Stomach (tissue), 9 donors: ENCODE data around the gene MPG. TPM values are rescaled to one million over a fixed set of nuclear protein-coding genes. Genes with fewer than 3 reads are reported as not detected.

Experiments used
- DNase-seq, 2 donors: peaks; one replicate each; pipeline versions ENCODE4 v3.0.0 to v3.0.0-alpha.2; 2013 to 2019
- H3K27ac ChIP-seq, 5 donors: fragments of 200-600 bp in 4 of 5; sonication (generic) in 4 of 5; one replicate each; pipeline ENCODE4 v1.5.1; 2013 to 2019; ENCODE audit warnings: mild to moderate bottlenecking in 1 of 5, moderate library complexity in 1 of 5
- H3K27me3 ChIP-seq, 3 donors: fragments of 200-600 bp; sonication (generic); one replicate each; pipeline ENCODE4 v1.5.1; 2017 to 2019; ENCODE audit warnings: mixed run types in 1 of 3
- H3K36me3 ChIP-seq, 4 donors: fragments of 200-600 bp; sonication (generic); 1 replicate in 3 of 4; 2 replicates in 1 of 4; pipeline ENCODE4 v1.5.1; 2016 to 2019
- H3K4me1 ChIP-seq, 4 donors: fragments of 200-600 bp; sonication (generic); one replicate each; pipeline ENCODE4 v1.5.1; 2016 to 2019
- H3K4me3 ChIP-seq, 4 donors: fragments of 200-600 bp; sonication (generic) in 3 of 4; one replicate each; pipeline ENCODE4 v1.5.1; 2016 to 2019; ENCODE audit warnings: mild to moderate bottlenecking in 1 of 4
- H3K9me3 ChIP-seq, 4 donors: fragments of 200-600 bp; sonication (generic); one replicate each; pipeline ENCODE4 v1.5.1; 2016 to 2019
- EP300 ChIP-seq: sonication (generic); formaldehyde crosslinking; IDR thresholded peaks from one replicate; pipeline ENCODE4 v1.6.1; 2017; ENCODE audit warnings: antibody characterized with exemption
- POLR2A ChIP-seq, 4 donors: fragments of 450-650 bp; IDR thresholded peaks; one replicate each; pipeline ENCODE4 v1.6.1; 2016; ENCODE audit warnings: antibody characterized with exemption in 4 of 4, control low read depth in 2 of 4, mild to moderate bottlenecking in 1 of 4, moderate library complexity in 1 of 4
- POLR2AphosphoS5 ChIP-seq, 3 donors: sonication (generic); formaldehyde crosslinking; IDR thresholded peaks; one replicate each; pipeline ENCODE4 v1.6.1; 2016; ENCODE audit warnings: antibody characterized with exemption in 3 of 3
- WGBS, 5 donors: extraction: QIAGEN DNeasy Blood & Tissue Kit in 3 of 5; methylation state at CpG; one replicate each; pipeline versions ENCODE4 v1.1.5 to v1.1.7; 2013 to 2018; 5-methylcytosine and 5-hydroxymethylcytosine counted together
- intact Hi-C: fragments of 100-400 bp; cut with DNase I; formaldehyde crosslinking; loops from one replicate; pipeline ENCODE4 v1.15.1; 2023; ENCODE audit warnings: low total_unique reads
- polyA plus RNA-seq, 3 donors: library from polyadenylated mRNA; stranded (reverse); fragments of 200-250 nt; gene quantifications; one replicate each; pipeline ENCODE4 v1.2.3, GENCODE V29; 2013
- total RNA-seq, 5 donors: library from RNA; depleted of rRNA; stranded (reverse); fragments of >200 nt; gene quantifications; one replicate each; pipeline versions ENCODE4 v1.1.0 to v1.2.3, GENCODE V29; 2014 to 2016
- TF ChIP-seq, protein P1 (sequence below), 7 experiments: fragments of 450-650 bp in 4 of 7; fragments of 200-600 bp in 3 of 7; sonication (generic) in 3 of 7; IDR thresholded peaks; one replicate each; pipeline ENCODE4 v1.5.1; 2016 to 2019; ENCODE audit warnings: antibody characterized with exemption in 7 of 7, control low read depth in 2 of 7, mild to moderate bottlenecking in 1 of 7
- donor health status: healthy with polysubstance abuse.
- donor health status: Bipolar disorder and iron deficiency.
- donor health status: healthy.

The MPG gene
- total and polyA plus RNA-seq, 8 donors = 33.3 to 112 (median 89.3) TPM

DNA sequence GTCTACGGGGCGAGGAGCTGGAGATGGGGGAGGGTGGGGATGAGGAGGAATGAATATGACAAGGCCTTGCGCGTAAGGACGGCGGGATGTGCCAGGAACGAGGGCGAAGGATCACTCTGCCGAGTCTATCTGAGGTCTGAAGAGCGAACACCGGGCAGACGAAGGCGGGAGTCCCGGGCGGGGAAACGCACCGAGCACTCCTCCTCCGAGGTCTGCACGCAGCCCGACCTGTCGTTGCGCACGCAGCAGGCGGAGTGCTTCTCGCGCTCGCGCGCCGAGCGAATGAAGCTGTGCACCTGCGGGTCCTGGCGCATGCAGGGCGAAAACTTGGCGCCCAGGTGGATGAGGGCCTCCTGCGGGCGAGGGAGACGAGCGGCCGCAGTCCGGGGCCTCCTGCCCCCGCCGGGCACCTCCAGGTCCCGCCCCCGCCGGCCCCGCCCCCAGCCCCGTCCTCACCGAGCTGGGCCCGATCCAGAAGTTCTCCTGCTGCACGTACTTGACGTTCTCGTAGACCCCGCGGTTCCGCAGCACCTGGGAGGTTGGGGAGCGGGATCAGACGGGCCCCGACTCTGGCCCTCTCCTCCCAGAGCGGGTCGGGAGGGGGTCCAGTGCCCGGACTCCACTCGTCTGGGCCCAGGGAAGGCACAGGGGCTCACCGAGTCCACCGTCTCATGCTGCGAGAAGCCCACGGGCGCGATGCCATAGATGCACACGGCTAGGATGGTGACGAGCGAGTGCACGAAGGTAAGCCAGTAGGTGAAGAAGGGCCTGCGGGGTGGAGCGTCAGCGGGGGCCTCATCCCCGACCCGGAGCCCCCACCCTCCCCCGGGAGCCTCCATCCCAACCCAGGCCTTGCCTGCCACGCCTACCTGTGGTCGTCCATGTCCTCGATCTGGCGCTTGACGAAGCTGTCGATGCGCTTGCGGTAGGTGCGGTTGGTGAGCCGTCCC is 16.8 kb upstream of the MPG start:
- H3K9me3 ChIP-seq = no peaks in the 10 kb centered on the region
- no peak overlapping the region for H3K4me3 ChIP-seq
- WGBS, 5 donors = 83 to 87% (median 86%) methylated on average over 54 to 89 of the region's 89 CpGs
- H3K27me3 ChIP-seq = no peaks in the 10 kb centered on the region
- H3K4me1 ChIP-seq = peaks cover 0 to 11% (median 9%) of the 10 kb centered on the region in 4 donors
- peaks cover 74 to 89% (median 86%) of the 10 kb centered on the region in 4 donors for H3K36me3 ChIP-seq
- no peak overlapping the region for H3K27ac ChIP-seq
- TF ChIP-seq POLR2A (IDR thresholded peaks at IDR 0.05) (no peak), POLR2AphosphoS5 (IDR thresholded peaks at IDR 0.05) (no peak), EP300 (no peak)
- TF ChIP-seq, protein P1, sequence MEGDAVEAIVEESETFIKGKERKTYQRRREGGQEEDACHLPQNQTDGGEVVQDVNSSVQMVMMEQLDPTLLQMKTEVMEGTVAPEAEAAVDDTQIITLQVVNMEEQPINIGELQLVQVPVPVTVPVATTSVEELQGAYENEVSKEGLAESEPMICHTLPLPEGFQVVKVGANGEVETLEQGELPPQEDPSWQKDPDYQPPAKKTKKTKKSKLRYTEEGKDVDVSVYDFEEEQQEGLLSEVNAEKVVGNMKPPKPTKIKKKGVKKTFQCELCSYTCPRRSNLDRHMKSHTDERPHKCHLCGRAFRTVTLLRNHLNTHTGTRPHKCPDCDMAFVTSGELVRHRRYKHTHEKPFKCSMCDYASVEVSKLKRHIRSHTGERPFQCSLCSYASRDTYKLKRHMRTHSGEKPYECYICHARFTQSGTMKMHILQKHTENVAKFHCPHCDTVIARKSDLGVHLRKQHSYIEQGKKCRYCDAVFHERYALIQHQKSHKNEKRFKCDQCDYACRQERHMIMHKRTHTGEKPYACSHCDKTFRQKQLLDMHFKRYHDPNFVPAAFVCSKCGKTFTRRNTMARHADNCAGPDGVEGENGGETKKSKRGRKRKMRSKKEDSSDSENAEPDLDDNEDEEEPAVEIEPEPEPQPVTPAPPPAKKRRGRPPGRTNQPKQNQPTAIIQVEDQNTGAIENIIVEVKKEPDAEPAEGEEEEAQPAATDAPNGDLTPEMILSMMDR (IDR thresholded peaks at IDR 0.05) = no peak
- peak in 1 of 2 donors; percentile 4 for DNase-seq
- intact Hi-C loops = no loop called here

DNA sequence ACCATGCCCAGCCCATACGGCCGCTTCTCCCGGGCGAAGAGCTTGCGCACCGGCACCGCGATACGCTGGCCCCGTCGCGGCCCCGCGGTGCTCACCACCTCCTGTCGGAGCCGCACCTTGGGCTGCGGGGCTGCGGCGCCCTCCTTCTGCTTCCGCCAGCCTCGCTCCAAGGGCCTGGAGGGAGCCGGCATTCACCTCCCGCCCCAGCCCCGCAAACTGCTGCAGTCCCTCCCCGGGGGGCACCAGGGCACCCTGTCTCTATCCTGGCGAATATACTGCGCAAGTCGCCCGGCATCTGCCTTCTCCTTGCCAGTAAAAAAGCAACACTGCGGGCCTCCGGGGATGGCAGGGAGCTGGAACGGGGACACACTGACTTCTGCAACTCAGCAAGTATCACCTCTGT is 16.1 kb upstream of the MPG start:
- no peaks in the 10 kb centered on the region for H3K9me3 ChIP-seq
- H3K27me3 ChIP-seq = no peaks in the 10 kb centered on the region
- H3K36me3 ChIP-seq = peaks cover 67 to 82% (median 80%) of the 10 kb centered on the region in 4 donors
- intact Hi-C loops = no loop called here
- H3K4me1 ChIP-seq = peaks cover 0 to 18% (median 15%) of the 10 kb centered on the region in 4 donors
- TF ChIP-seq, protein P1 (IDR thresholded peaks at IDR 0.05) = no peak
- TF ChIP-seq POLR2A (IDR thresholded peaks at IDR 0.05) (no peak), POLR2AphosphoS5 (IDR thresholded peaks at IDR 0.05) (no peak), EP300 (no peak)
- H3K27ac ChIP-seq = no peak overlapping the region
- H3K4me3 ChIP-seq = no peak overlapping the region
- no peak for DNase-seq
- WGBS, 5 donors = 91 to 96% (median 93%) methylated on average over 18 to 32 of the region's 32 CpGs

DNA sequence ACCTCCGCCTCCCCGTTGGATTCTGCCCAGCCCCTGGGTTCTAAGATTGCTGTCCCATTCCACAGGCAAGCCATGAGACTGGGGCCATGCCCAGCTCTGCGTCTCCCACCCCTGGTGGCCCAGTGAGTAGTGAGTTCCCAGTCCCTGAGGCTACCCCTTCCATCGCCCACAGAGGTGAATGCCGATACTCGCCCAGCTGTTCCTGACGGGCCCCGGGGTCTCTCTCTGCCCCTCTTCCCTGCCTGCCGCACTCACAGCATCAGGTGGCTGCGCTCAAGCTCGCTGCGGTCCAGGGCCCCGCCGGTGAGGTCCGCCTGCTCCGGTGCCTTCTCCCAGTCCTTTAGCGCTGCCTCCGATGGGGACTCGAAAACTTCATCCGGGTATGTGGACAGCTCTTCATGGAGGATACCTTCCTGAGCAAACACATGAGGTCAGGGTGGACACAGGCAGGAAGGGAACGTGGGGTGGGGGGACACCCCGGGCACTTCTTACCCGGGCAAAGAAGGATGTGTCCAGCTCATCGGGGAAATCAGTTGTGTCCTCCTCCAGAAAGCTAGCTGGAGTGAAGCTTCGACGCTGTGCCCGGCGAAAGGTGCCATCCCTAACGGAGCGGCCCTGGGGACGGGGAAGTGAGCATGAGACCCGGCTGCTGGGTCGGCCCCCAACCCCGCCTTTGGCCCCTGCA is 15.6 kb upstream of the MPG start:
- no peak for DNase-seq
- H3K36me3 ChIP-seq = peaks cover 62 to 77% (median 74%) of the 10 kb centered on the region in 4 donors

DNA sequence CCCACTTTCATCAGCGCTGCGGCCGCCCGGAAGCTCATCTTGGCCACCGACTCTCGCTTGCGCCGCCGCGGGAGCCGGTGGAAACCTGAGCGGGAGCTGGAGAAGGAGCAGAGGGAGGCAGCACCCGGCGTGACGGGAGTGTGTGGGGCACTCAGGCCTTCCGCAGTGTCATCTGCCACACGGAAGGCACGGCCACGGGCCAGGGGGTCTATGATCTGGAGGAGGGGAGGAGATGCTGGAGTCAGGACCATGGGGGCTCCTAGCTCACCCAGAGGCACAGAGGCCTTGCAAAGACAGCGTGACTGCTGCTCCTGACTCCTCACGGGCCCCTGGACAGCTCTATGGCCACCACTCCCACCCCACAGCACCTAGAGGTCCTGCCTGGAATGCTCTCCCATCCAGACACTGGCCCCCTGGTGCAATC is 15.0 kb upstream of the MPG start:
- Histone ChIP-seq H3K36me3 (peaks cover 57 to 71% (median 69%) of the 10 kb centered on the region in 4 donors), H3K9me3 (no peaks in the 10 kb centered on the region), H3K4me1 (peaks cover 0 to 27% (median 21%) of the 10 kb centered on the region in 4 donors), H3K27me3 (no peaks in the 10 kb centered on the region), H3K27ac (no peak overlapping the region), H3K4me3 (no peak overlapping the region)
- intact Hi-C loops = no loop called here
- no peak for TF ChIP-seq POLR2A (IDR thresholded peaks at IDR 0.05)
- no peak for TF ChIP-seq EP300
- no peak for TF ChIP-seq POLR2AphosphoS5 (IDR thresholded peaks at IDR 0.05)
- TF ChIP-seq, protein P1 (IDR thresholded peaks at IDR 0.05) = no peak
- no peak for DNase-seq
- WGBS, 5 donors = 95 to 99% (median 96%) methylated on average over 20 to 21 of the region's 21 CpGs

More for the DNA sequence above, 15.6 kb upstream of the MPG start:
- intact Hi-C loops = no loop called here
- H3K9me3 ChIP-seq = no peaks in the 10 kb centered on the region
- H3K27ac ChIP-seq = no peak overlapping the region
- no peak overlapping the region for H3K4me3 ChIP-seq
- no peaks in the 10 kb centered on the region for H3K27me3 ChIP-seq
- 93 to 96% (median 95%) methylated on average over 31 to 34 of the region's 34 CpGs for WGBS, 5 donors
- TF ChIP-seq, protein P1 (IDR thresholded peaks at IDR 0.05) = no peak
- TF ChIP-seq EP300 (no peak), POLR2A (IDR thresholded peaks at IDR 0.05) (no peak), POLR2AphosphoS5 (IDR thresholded peaks at IDR 0.05) (no peak)
- H3K4me1 ChIP-seq = peaks cover 0 to 24% (median 19%) of the 10 kb centered on the region in 4 donors
